ENCODE results near the gene PRELID1. TPM values are rescaled to one million over a fixed set of nuclear protein-coding genes. Genes with fewer than 3 reads are reported as not detected.
A peak's percentile ranks its signal among the peaks of the same experiment; 100 is the strongest.

PRELID1 gene
- total and polyA plus RNA-seq, 12 donors = 32.3 to 166 (median 37.1) TPM

DNA sequence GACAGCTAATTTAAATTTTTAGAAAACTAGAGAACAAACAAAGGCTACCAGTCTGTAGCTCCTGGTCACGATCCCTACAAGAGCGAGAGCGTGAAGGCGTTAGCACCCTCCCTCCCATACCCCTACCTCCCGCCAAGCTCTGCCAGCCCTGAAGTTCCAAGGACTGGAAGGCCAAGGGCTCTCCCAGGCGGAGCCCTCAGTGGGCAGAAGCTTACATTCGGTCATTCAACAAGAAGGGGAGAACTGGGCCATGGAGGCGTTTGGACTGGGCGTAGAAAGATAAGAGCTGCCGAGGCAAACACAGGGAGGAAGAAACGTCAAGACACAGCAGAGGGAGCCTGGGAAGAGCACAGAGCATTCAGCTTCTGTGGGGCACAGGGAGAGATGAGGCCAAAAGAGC, 5.1 kb downstream of the PRELID1 start:
- no peaks in the 10 kb centered on the region for H3K9me3 ChIP-seq
- no peak for ATAC-seq
- H3K4me1 ChIP-seq = peaks cover 23 to 90% (median 44%) of the 10 kb centered on the region in 9 donors
- peak overlapping the region in 2 of 10 donors; percentile 17 to 97 for H3K27ac ChIP-seq
- H3K27me3 ChIP-seq = no peaks in the 10 kb centered on the region
- H3K36me3 ChIP-seq = peaks cover 0 to 33% (median 7%) of the 10 kb centered on the region in 9 donors
- no peak overlapping the region for H3K4me3 ChIP-seq
- intact Hi-C loops (cut with DNase I) = loop anchor here in 4 of 10 donors (10.0 kb wide), 1 partner anchor 194 kb away; no protein-coding TSS in a partner anchor
- WGBS, 2 donors = 89 to 90% methylated on average over 11 of the region's 11 CpGs
- TF ChIP-seq, protein P1, sequence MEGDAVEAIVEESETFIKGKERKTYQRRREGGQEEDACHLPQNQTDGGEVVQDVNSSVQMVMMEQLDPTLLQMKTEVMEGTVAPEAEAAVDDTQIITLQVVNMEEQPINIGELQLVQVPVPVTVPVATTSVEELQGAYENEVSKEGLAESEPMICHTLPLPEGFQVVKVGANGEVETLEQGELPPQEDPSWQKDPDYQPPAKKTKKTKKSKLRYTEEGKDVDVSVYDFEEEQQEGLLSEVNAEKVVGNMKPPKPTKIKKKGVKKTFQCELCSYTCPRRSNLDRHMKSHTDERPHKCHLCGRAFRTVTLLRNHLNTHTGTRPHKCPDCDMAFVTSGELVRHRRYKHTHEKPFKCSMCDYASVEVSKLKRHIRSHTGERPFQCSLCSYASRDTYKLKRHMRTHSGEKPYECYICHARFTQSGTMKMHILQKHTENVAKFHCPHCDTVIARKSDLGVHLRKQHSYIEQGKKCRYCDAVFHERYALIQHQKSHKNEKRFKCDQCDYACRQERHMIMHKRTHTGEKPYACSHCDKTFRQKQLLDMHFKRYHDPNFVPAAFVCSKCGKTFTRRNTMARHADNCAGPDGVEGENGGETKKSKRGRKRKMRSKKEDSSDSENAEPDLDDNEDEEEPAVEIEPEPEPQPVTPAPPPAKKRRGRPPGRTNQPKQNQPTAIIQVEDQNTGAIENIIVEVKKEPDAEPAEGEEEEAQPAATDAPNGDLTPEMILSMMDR (IDR thresholded peaks at IDR 0.05) = no peak
- DNase-seq = no peak

DNA sequence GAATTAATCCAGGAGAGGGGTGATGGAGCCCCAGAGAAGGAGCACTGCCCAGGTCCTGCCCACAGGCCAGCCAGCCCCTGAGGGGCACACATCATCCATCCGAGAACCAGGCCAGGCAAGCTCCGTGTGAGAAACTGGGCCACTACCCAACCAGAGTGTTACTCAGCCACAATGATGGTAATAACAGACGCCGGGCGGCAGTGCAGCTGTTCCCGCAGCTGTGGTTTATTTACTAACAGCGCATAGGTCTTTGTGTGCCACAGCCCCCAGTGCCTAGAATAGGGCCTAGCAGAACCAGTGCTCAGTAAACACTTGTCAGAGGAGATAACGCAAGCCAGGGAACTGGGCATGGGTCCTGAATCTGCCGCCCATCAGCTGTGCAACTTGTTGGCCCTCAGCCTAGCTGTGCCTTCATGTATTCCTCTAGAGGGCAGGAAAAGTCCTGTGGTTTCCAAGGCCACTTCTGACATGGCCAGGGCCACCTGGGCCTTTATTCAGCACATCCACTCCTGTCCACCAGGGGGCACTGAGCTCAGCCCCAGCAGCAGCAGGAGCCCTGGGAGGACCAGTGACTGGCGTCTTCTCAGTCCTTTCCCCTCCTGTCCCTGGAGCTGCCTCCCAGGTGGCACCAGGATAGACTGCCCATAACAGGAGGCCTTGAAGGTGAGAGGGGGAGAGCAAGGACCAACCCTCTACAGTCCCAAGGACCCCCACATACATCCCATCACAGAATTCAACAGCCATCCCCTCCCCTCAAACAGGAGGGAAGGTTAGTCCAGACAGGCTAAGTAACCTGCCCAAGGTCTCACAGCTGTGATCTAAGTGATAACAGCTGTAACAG, 6.0 kb downstream of the PRELID1 start:
- peak overlapping the region in 2 of 10 donors; percentile 17 to 97 for H3K27ac ChIP-seq
- ATAC-seq = peak in 7 of 8 donors; percentile 5 to 36 (median 11)
- no peaks in the 10 kb centered on the region for H3K27me3 ChIP-seq
- H3K36me3 ChIP-seq = peaks cover 0 to 33% (median 7%) of the 10 kb centered on the region in 9 donors
- intact Hi-C loops (cut with DNase I) = loop anchor here in 5 of 10 donors (5.0 to 10.0 kb wide), 6 partner anchors 55 to 195 kb away; partner anchors contain the start of genes PDLIM7 (in 2 of the 5) and DOK3 (in 1 of the 5)
- H3K4me3 ChIP-seq = peak overlapping the region in 1 of 10 donors; percentile 67
- WGBS, 2 donors = 54 to 69% methylated on average over 10 of the region's 10 CpGs
- TF ChIP-seq, protein P1 (IDR thresholded peaks at IDR 0.05) = peak; percentile 48 to 91 (median 78)
- no peaks in the 10 kb centered on the region for H3K9me3 ChIP-seq
- peak; percentile 50 to 54 for DNase-seq
- H3K4me1 ChIP-seq = peaks cover 18 to 87% (median 38%) of the 10 kb centered on the region in 9 donors

DNA sequence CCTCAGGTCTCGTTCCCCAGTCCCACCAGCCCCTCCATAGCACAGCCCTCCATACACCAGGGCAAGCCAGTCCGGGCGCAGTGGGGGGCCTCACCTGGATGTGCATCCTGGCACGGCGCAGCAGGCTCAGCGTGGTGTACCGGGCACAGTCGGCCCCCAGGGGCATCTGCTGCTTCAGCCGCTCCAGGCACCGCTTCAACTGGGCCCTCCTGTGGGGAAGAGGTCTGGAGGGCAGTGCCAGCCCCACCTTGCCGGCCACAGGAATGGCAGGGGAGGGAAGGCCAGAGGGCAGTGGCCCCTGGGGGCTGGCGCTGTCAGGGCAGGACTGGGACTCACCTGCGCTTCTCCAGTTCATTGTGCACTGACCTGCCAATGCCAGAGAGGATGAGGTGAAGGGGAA, 6.7 kb downstream of the PRELID1 start:
- TF ChIP-seq, protein P1 (IDR thresholded peaks at IDR 0.05) = no peak
- H3K9me3 ChIP-seq = no peaks in the 10 kb centered on the region
- H3K4me3 ChIP-seq = peak overlapping the region in 1 of 10 donors; percentile 67
- H3K4me1 ChIP-seq = peaks cover 14 to 79% (median 30%) of the 10 kb centered on the region in 9 donors
- H3K27ac ChIP-seq = peak overlapping the region in 1 of 10 donors; percentile 97
- 91 to 94% methylated on average over 13 of the region's 13 CpGs for WGBS, 2 donors
- DNase-seq (no peak), ATAC-seq (no peak)
- no peaks in the 10 kb centered on the region for H3K27me3 ChIP-seq
- peaks cover 0 to 25% (median 7%) of the 10 kb centered on the region in 9 donors for H3K36me3 ChIP-seq
- intact Hi-C loops (cut with DNase I) = loop anchor here in 4 of 10 donors (5.0 to 10.0 kb wide), 5 partner anchors 54 to 194 kb away; partner anchors contain the start of genes PDLIM7 (in 2 of the 4) and DOK3 (in 1 of the 4)

DNA sequence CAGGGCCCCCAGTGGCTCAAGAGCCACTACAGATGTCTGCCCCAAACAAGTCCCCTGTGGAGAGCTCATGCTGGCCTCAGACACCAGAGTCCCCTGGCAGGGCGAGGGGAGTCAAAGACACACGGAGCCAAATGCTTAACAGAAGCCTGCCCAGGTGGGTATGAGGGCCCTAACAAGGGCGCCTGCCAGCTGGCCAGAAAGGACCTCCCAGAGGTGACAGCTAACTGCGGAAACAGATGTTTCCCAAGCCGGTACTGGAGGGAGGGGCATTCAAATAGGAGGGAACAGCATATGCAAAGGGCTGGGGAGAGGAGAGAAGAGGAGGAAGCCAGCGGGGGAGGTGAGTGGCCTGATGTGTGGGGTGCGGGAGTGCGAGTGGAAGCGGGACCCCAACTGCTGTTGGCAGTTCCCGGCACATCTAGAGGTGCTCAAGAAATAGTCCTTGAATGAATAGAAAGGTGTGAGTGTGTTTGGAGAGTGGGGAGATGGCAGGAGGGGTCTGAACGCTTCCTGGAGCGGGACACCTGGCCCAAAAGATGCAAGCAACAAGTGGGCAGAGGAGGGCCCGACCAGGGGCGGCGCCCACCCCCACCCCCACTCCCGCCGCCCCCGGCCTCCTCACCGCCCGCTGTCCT, 7.3 kb downstream of the PRELID1 start:
- peaks cover 14 to 74% (median 28%) of the 10 kb centered on the region in 9 donors for H3K4me1 ChIP-seq
- H3K9me3 ChIP-seq = no peaks in the 10 kb centered on the region
- TF ChIP-seq, protein P1 (IDR thresholded peaks at IDR 0.05) = no peak
- 18 to 31% methylated on average over 15 to 20 of the region's 20 CpGs for WGBS, 2 donors
- DNase-seq = no peak
- H3K27me3 ChIP-seq = no peaks in the 10 kb centered on the region
- H3K27ac ChIP-seq = peak overlapping the region in 1 of 10 donors; percentile 97
- peak overlapping the region in 7 of 10 donors; percentile 51 to 70 (median 64) for H3K4me3 ChIP-seq
- intact Hi-C loops (cut with DNase I) = loop anchor here in 4 of 10 donors (5.0 to 10.0 kb wide), 5 partner anchors 54 to 194 kb away; partner anchors contain the start of genes PDLIM7 (in 2 of the 4) and DOK3 (in 1 of the 4)
- ATAC-seq = peak in 1 of 8 donors; percentile 12
- H3K36me3 ChIP-seq = peaks cover 0 to 20% (median 7%) of the 10 kb centered on the region in 9 donors
